ENCODE data around the gene PGAM2. TPM values are rescaled to one million over a fixed set of nuclear protein-coding genes. Genes with fewer than 3 reads are reported as not detected.

PGAM2 gene
- total RNA-seq, 1 donor from 2014 or later = 0.15 TPM

DNA sequence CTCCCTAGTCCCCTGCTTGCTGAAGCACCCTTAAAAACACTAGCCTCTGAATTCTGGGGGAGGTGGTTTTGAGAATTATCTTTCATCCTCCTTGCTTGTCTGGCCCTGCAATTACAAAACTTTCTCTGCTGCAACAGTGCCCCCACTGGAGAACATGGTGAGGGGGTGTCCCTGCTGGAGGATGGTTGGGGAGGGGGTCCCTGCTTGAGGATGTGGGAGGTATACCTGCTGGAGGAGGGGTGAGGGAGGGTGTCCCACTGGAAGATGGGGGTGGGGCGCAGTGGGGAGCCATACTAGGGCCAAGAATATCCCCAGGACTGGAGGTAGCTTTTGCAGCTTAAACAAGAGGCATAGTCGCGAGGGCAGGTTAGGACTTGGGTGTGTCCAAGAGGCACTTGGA is 20.2 kb upstream of the PGAM2 start:
- no peak for DNase-seq (ENCODE audit: low read depth)

GRCh38 chr7:44084701-44085100 is 19.3 kb upstream of the PGAM2 start:
- DNase-seq (ENCODE audit: low read depth) = no peak

GRCh38 chr7:44083796-44084195 is 18.4 kb upstream of the PGAM2 start:
- no peak for DNase-seq (ENCODE audit: low read depth)

- DNase-seq (ENCODE audit: low read depth) = peak; percentile 94
These were observed 17.3 kb upstream of the PGAM2 start for GRCh38 chr7:44082541-44083207.

DNA sequence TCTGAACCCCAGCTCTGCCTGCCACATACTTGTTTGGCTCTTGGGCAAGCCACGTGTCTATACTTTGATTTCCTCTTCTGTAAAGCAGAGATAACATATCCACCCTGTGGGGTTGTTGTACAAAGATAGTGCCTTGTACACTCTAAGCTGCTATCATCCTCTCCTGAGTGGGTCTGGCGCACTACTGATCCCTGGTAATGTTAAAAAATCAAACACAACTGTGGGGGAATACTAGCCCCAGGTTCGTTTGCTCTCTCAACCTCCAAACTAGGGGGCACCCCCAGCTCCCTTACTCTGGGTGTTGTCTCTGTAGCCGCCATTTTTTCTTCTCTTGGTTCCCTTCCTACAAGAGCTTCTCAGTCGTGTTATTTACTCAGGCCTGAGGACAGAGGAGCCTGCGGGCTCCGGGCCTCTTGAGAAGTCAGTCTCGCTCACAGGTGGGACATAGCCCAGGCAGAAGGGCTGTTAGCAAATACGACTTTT is 15.9 kb upstream of the PGAM2 start:
- no peak for DNase-seq (ENCODE audit: low read depth)

- no peak for DNase-seq (ENCODE audit: low read depth)
These were observed 15.4 kb upstream of the PGAM2 start for GRCh38 chr7:44080686-44081265.

GRCh38 chr7:44080118-44080517 is 14.8 kb upstream of the PGAM2 start:
- no peak for DNase-seq (ENCODE audit: low read depth)

- DNase-seq (ENCODE audit: low read depth) = no peak
These were observed 14.1 kb upstream of the PGAM2 start for GRCh38 chr7:44079331-44080021.

GRCh38 chr7:44078521-44078920 is 13.2 kb upstream of the PGAM2 start:
- DNase-seq (ENCODE audit: low read depth) = peak; percentile 89

DNA sequence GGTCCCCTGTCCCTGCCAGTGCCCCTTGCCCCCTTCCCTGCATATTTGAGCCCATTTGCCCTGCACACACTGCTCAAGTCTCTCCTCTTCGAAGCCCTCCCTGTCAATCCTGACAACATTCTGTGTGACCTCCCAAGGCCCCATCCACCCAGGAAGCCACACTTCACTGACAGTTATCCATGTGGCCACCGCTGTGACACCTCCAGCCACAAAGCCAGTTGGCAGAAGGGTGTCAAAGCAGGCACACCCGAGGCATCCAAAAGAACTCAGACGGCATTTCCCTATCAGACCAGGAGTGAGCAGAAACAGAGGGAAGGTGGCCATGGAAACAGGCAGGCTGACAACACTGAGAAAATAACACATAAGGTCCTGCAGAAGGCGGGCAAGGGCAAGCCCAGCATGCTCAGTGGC is 12.3 kb upstream of the PGAM2 start:
- DNase-seq (ENCODE audit: low read depth) = peak; percentile 40

- DNase-seq (ENCODE audit: low read depth) = no peak
These were observed 11.7 kb upstream of the PGAM2 start for GRCh38 chr7:44077061-44077460.

DNA sequence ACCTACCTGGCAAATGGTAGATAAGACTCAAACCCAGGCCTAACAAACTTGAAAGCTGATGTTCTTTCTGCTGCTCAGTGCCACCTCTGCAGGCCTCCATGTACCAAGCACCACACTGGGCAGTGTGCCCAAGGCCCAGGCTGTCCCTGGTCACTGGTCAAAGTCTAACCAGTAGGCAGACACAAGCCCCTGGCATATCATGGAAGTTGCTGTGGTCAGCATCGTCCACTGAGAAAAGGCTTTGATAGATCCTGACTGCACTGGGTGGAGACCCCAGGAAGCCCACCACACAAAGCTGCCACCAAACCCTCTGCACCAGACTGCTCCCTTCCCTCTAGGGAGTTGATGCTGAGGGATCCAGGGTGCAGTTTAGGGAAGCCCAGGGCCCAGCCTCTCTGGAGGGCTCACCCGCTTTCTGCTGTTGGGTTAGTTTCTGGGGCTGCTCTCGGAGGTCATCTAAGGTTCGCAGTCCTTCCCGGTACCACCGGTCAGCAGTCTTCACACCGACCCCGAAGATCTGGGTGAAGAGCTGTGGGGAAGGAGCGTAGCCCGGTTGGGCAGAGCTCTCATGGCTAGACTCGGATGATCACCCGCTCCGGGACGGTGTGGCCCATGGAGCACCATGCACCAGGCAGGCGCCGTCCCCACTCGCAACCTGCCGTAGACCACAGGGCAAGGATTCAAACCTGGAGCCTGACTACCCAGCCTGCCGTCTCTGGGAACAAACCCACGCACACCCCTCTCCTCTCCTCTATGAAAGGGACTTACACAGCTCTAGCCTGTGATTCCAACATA is 10.9 kb upstream of the PGAM2 start:
- DNase-seq (ENCODE audit: low read depth) = peak; percentile 30

DNA sequence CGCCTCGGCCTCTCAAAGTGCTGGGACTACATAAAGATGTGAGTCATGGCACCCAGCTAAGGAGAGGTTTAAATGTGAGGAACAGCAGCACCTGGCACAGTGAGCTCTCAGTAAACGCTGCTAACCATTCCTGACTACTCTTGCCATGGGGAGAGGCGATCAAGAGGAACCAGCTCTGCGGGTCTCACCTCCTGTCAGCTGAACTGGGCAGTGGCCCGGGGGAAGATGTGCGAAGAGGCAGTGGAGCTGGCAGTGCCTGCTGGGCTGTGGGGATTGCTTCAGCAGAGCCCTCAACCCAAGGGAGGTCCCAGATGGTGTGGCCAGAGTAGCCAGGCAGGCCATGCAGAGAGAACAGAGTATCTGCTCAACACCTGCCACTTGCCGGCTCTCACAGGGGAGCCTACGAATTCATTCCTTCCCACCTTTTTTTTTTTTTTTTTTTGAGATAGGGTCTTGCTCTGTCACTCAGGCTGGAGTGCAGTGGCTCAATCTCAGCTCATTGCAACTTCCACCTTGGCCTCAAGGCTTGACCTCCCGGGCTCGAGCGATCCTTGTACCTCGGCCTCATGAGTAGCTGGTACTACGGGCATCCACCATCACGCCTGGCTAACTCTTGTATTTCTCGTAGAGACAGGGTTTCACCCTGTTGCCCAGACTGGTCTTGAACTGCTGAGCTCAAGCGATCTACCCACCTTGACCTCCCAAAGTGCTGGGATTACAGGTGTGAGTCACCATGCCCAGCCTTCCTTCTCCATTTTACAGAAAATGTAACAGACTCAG is 10.1 kb upstream of the PGAM2 start:
- peak; percentile 57 for DNase-seq (ENCODE audit: low read depth)

DNA sequence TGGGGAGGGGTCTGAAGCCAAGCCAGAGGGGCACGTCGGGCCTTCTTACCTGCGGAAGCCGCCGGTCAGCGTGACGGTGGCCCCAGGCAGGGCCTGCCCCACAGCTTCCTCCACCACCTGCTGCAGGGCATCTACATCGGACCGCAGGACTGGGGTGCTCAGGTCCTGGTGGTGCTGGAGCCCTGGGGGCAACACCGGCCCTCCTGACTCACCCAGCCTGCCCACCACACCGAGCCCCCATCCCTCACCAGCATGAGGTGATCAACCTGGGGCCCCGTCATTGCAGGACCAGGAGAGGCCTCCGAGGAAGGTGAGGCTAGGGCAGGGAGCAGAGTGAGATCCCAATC is 9.0 kb upstream of the PGAM2 start:
- DNase-seq (ENCODE audit: low read depth) = no peak

DNA sequence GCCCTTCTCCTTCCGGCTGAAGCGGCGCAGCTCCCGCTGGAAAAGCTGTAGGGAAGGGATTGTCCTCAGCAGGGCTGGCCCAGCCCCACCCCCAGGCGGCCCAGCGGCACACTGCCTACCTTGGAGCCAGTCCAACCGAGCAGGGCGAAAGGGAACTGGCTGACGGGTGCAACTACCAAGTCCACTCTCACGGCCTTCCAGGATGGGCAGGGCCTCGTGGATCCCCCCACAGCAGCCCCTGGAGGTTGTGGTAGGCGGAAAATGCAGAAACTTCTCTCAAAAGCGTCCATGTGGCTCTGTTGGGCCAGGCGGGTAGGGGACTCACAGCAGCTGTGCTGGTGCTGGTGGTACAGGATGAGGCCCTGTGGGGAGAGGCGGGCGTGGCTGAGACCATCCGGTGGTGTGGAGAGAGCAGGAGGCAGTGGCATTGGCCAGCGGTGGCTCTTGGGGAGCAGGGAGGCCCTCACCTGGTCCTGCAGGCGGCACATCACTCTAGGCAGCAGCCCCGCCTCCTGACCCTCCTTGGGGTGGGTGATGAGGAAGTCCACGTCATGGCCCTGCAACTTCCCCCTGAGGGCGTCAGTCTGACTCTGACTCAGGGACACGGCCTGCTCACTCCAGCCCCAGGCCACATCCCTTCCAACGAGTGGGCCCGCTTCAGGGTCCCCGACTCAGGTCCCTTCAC is 8.4 kb upstream of the PGAM2 start:
- peak; percentile 41 for DNase-seq (ENCODE audit: low read depth)

DNA sequence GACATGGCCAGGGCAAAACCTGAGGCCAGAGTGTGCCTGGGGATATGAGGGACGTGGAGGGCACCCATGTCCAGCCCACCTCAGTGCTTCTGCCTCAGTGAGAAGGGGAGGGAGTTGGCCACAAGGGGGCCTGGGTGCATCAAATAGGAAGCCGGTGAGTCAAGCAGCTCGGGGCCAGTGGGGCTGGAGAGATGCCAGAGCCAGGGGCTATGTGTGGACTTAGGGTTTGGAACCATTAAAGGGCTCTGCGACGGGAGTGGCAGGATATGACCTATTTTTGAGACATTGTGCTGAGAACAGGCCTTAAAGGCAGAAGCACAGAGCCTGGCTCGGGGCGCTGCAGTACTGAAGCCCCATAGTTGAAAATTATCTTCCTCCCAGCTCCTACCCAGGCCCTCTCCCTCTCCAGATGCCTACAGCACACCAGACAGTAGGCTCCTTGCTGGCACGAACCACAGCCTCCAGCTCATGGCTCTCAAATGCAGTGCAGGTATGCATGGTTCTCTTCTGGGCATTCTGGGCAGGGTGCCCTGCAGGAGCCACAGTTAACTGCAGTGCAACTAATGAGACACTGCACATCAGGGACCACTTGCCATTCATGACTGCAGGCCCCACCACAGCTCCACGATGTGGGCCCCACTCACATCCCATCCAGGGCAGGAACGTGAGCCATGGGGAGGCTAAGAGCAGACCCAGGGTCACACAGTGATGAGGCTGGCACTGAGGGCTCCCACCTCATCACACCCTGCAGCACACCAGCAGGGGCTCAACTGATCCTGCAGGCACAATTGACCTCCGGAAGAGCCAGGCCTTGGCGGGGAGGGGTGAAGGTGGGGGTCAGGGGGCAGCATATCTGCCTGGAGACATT is 7.2 kb upstream of the PGAM2 start:
- peak; percentile 83 for DNase-seq (ENCODE audit: low read depth)

- no peak for DNase-seq (ENCODE audit: low read depth)
These were observed 6.5 kb upstream of the PGAM2 start for GRCh38 chr7:44071726-44072363.

GRCh38 chr7:44068054-44068453 is 2.7 kb upstream of the PGAM2 start:
- DNase-seq (ENCODE audit: low read depth) = no peak

Data from renal cortical epithelial cell (primary cell).